H1 (cell line): ENCODE measurements around the gene CCDC171. TPM values are rescaled to one million over a fixed set of nuclear protein-coding genes. Genes with fewer than 3 reads are reported as not detected.

Experiments used
- CTCF ChIA-PET: fragments of 300-600 bp; sonication (Branson Sonifier 250); formaldehyde crosslinking; loops from one replicate; lab custom pipeline; 2021; ENCODE audit not compliant: partially characterized antibody; lab: Charles Lee
- POLR2A ChIA-PET: fragments of 300-600 bp; sonication (Branson Sonifier 250); formaldehyde crosslinking; loops from one replicate; lab custom pipeline; 2021; ENCODE audit warnings: inconsistent platforms; ENCODE audit not compliant: partially characterized antibody; lab: Charles Lee
- DNase-seq, 2 experiments: peaks; one replicate each; pipeline versions ENCODE4 v3.0.0 to v3.0.0-alpha.2; 2010 to 2022; ENCODE audit warnings: low spot score in 2 of 2, low read depth in 1 of 2, mixed read lengths in 1 of 2
- FAIRE-seq: peaks from 2 replicates; lab custom pipeline; 2011; peaks lifted over from hg19 to GRCh38; lab: Jason Lieb, UNC
- H2AFZ ChIP-seq: 2 replicates; pipeline ENCODE4 v1.8.1; 2012; ENCODE audit warnings: low read length, inconsistent platforms
- H2AK5ac ChIP-seq: 2 replicates; pipeline ENCODE4 v1.6.1; 2013; ENCODE audit warnings: low read depth, low read length
- H2BK120ac ChIP-seq: replicated peaks from 2 replicates; pipeline ENCODE3; 2013; ENCODE audit warnings: low read depth, low read length, inconsistent platforms
- H2BK12ac ChIP-seq: 2 replicates; pipeline ENCODE4 v1.6.1; 2013; ENCODE audit warnings: low read depth, low read length
- H2BK15ac ChIP-seq: 2 replicates; pipeline ENCODE4 v1.6.1; 2013; ENCODE audit warnings: low read length
- H2BK20ac ChIP-seq: 2 replicates; pipeline ENCODE4 v1.6.1; 2013; ENCODE audit warnings: low read length
- H2BK5ac ChIP-seq: 2 replicates; pipeline ENCODE4 v1.6.1; 2013; ENCODE audit warnings: low read depth, low read length
- H3K14ac ChIP-seq: 2 replicates; pipeline ENCODE4 v1.6.1; 2013; ENCODE audit warnings: inconsistent platforms; ENCODE audit not compliant: insufficient read length
- H3K18ac ChIP-seq: 2 replicates; pipeline ENCODE4 v1.6.1; 2013; ENCODE audit warnings: low read length; ENCODE audit errors: extremely low read depth
- H3K23ac ChIP-seq: 2 replicates; pipeline ENCODE4 v1.6.1; 2013; ENCODE audit warnings: inconsistent platforms; ENCODE audit not compliant: insufficient read length
- H3K23me2 ChIP-seq: 2 replicates; pipeline ENCODE4 v1.6.1; 2013; ENCODE audit warnings: low read depth, low read length
- H3K27ac ChIP-seq: 2 replicates; pipeline ENCODE4 v1.6.1; 2011; ENCODE audit warnings: low read depth, low read length, inconsistent platforms
- H3K27me3 ChIP-seq, 4 experiments: replicated peaks in 1 of 4; 1 replicate in 1 of 4; 2 replicates in 3 of 4; pipeline versions ENCODE4 v1.6.1 to v1.8.1; 2011 to 2013; ENCODE audit warnings: low read length in 3 of 4, mild to moderate bottlenecking in 3 of 4, inconsistent platforms in 2 of 4, mixed read lengths in 2 of 4, moderate library complexity in 1 of 4; ENCODE audit not compliant: control insufficient read depth in 3 of 4, insufficient read depth in 3 of 4; ENCODE audit errors: extremely low read depth in 1 of 4
- H3K36me3 ChIP-seq, 4 experiments: 2 replicates each; pipeline versions ENCODE4 v1.6.1 to v1.8.1; 2011 to 2013; ENCODE audit warnings: mild to moderate bottlenecking in 4 of 4, low read length in 3 of 4, moderate library complexity in 2 of 4, control low read depth in 1 of 4, inconsistent platforms in 1 of 4; ENCODE audit not compliant: insufficient read depth in 4 of 4, control insufficient read depth in 2 of 4
- H3K4ac ChIP-seq: replicated peaks from 2 replicates; pipeline ENCODE3; 2013; ENCODE audit warnings: low read length, low read depth, mixed read lengths, inconsistent platforms; ENCODE audit not compliant: insufficient read length
- H3K4me1 ChIP-seq, 4 experiments: replicated peaks in 1 of 4; 1 replicate in 1 of 4; 2 replicates in 3 of 4; pipeline versions ENCODE4 v1.6.1 to v1.8.1; 2011 to 2013; ENCODE audit warnings: low read length in 3 of 4, inconsistent platforms in 2 of 4, mixed read lengths in 1 of 4; ENCODE audit not compliant: insufficient read depth in 4 of 4, control insufficient read depth in 3 of 4
- H3K4me2 ChIP-seq, 2 experiments: 2 replicates each; pipeline versions ENCODE4 v1.6.1 to v1.8.1; 2011 to 2013; ENCODE audit warnings: low read depth in 2 of 2, low read length in 2 of 2, control low read depth in 1 of 2, inconsistent platforms in 1 of 2, mild to moderate bottlenecking in 1 of 2; ENCODE audit not compliant: insufficient read depth in 1 of 2
- H3K4me3 ChIP-seq, 4 experiments: fragments of 200-600, 300-600 bp in 1 of 4; sonication (generic), shearing (Covaris generic), sonication (Bioruptor Twin) in 1 of 4; 2 replicates each; pipeline versions ENCODE4 v1.5.1 to v1.8.1; 2011 to 2016; ENCODE audit warnings: low read length in 4 of 4, low read depth in 3 of 4, control low read depth in 2 of 4, inconsistent platforms in 2 of 4, mild to moderate bottlenecking in 2 of 4, mixed read lengths in 1 of 4, moderate library complexity in 1 of 4; ENCODE audit not compliant: insufficient read depth in 2 of 4; ENCODE audit errors: extremely low read depth in 1 of 4
- H3K56ac ChIP-seq: replicated peaks from 2 replicates; pipeline ENCODE3; 2013; ENCODE audit warnings: low read depth, mild to moderate bottlenecking, mixed read lengths, low read length, inconsistent platforms; ENCODE audit not compliant: insufficient read length
- H3K79me1 ChIP-seq: 2 replicates; pipeline ENCODE4 v1.6.1; 2013; ENCODE audit warnings: low read depth, low read length, control low read depth
- H3K79me2 ChIP-seq, 2 experiments: 2 replicates each; pipeline versions ENCODE4 v1.6.1 to v1.8.1; 2012 to 2013; ENCODE audit warnings: low read length in 2 of 2, mild to moderate bottlenecking in 2 of 2, inconsistent platforms in 1 of 2; ENCODE audit not compliant: insufficient read depth in 2 of 2, control insufficient read depth in 1 of 2
- H3K9ac ChIP-seq, 4 experiments: replicated peaks in 1 of 4; 1 replicate in 1 of 4; 2 replicates in 3 of 4; pipeline versions ENCODE4 v1.6.1 to v1.8.1; 2011 to 2013; ENCODE audit warnings: low read depth in 3 of 4, low read length in 3 of 4, control low read depth in 2 of 4, mild to moderate bottlenecking in 2 of 4, moderate library complexity in 2 of 4, inconsistent platforms in 1 of 4; ENCODE audit errors: extremely low read depth in 1 of 4
- H3K9me3 ChIP-seq, 2 experiments: 2 replicates each; pipeline versions ENCODE4 v1.6.1 to v1.8.1; 2012 to 2013; ENCODE audit warnings: mild to moderate bottlenecking in 2 of 2, moderate library complexity in 2 of 2, control low read depth in 1 of 2, inconsistent platforms in 1 of 2, low read depth in 1 of 2, low read length in 1 of 2, mixed read lengths in 1 of 2; ENCODE audit not compliant: insufficient read depth in 2 of 2
- H4K20me1 ChIP-seq, 2 experiments: replicated peaks in 1 of 2; 2 replicates each; pipeline versions ENCODE3 to v1.8.1; 2011 to 2013; ENCODE audit warnings: inconsistent platforms in 2 of 2, low read length in 2 of 2, mild to moderate bottlenecking in 1 of 2; ENCODE audit not compliant: insufficient read depth in 2 of 2, control insufficient read depth in 1 of 2
- H4K5ac ChIP-seq: 2 replicates; pipeline ENCODE4 v1.6.1; 2013; ENCODE audit warnings: low read length, low read depth, mixed read lengths, inconsistent platforms; ENCODE audit not compliant: insufficient read length
- H4K8ac ChIP-seq: 2 replicates; pipeline ENCODE4 v1.8.0; 2013; ENCODE audit warnings: mild to moderate bottlenecking, moderate library complexity, low read length, inconsistent platforms; ENCODE audit not compliant: insufficient read depth; ENCODE audit errors: extremely low read depth
- H4K91ac ChIP-seq: replicated peaks from 2 replicates; pipeline ENCODE3; 2013; ENCODE audit warnings: low read length, mixed read lengths, inconsistent platforms; ENCODE audit not compliant: insufficient read length
- CHD1 ChIP-seq: IDR thresholded peaks from 2 replicates; pipeline ENCODE4 v1.6.1; 2012; ENCODE audit warnings: low read depth, low read length, improper control_type of control experiment
- CHD2 ChIP-seq: IDR thresholded peaks from 2 replicates; pipeline ENCODE4 v1.6.1; 2012; ENCODE audit warnings: low read length, improper control_type of control experiment
- CREB1 ChIP-seq: IDR thresholded peaks from 2 replicates; pipeline ENCODE4 v1.6.1; 2012; ENCODE audit warnings: inconsistent platforms
- CTBP2 ChIP-seq: IDR thresholded peaks from 2 replicates; pipeline ENCODE4 v1.7.0; 2011; ENCODE audit warnings: borderline replicate concordance, mild to moderate bottlenecking, moderate library complexity, mixed read lengths, low read length; ENCODE audit not compliant: insufficient read depth, insufficient read length
- CTCF ChIP-seq, 3 experiments: IDR thresholded peaks; 1 replicate in 2 of 3; 2 replicates in 1 of 3; pipeline versions ENCODE4 v1.5.1 to v1.6.1; 2011; ENCODE audit warnings: low read length in 3 of 3, mild to moderate bottlenecking in 3 of 3, inconsistent platforms in 2 of 3, low read depth in 1 of 3, moderate library complexity in 1 of 3; ENCODE audit not compliant: insufficient read depth in 1 of 3; ENCODE audit errors: control extremely low read depth in 1 of 3
- EP300 ChIP-seq, 2 experiments: IDR thresholded peaks; 1 replicate in 1 of 2; 2 replicates in 1 of 2; pipeline ENCODE4 v1.6.1; 2011 to 2012; ENCODE audit warnings: low read depth in 2 of 2, low read length in 2 of 2, mild to moderate bottlenecking in 2 of 2, borderline replicate concordance in 1 of 2, inconsistent platforms in 1 of 2, moderate library complexity in 1 of 2
- HDAC2 ChIP-seq, 2 experiments: fragments of 300-600 bp in 1 of 2; sonication (generic) in 1 of 2; IDR thresholded peaks; 2 replicates each; pipeline ENCODE4 v1.6.1; 2011 to 2012; ENCODE audit warnings: low read depth in 2 of 2, low read length in 2 of 2, mild to moderate bottlenecking in 2 of 2, moderate library complexity in 2 of 2, borderline replicate concordance in 1 of 2, inconsistent platforms in 1 of 2
- HDAC6 ChIP-seq: IDR thresholded peaks from one replicate; pipeline ENCODE4 v1.7.1; 2012; ENCODE audit warnings: low read depth, mild to moderate bottlenecking, inconsistent platforms, low read length, moderate library complexity
- RFX5 ChIP-seq: IDR thresholded peaks from 2 replicates; pipeline ENCODE4 v1.6.1; 2011; ENCODE audit warnings: low read depth, low read length, improper control_type of control experiment, borderline replicate concordance
- SIRT6 ChIP-seq: IDR thresholded peaks from one replicate; pipeline ENCODE4 v1.7.1; 2012; ENCODE audit warnings: low read length, inconsistent platforms
- TBP ChIP-seq: IDR thresholded peaks from 2 replicates; pipeline ENCODE4 v1.6.1; 2011; ENCODE audit warnings: low read depth, low read length, improper control_type of control experiment
- TEAD4 ChIP-seq: IDR thresholded peaks from 2 replicates; pipeline ENCODE4 v1.6.1; 2012; ENCODE audit warnings: low read depth, low read length, inconsistent platforms, mixed read lengths
- ZNF274 ChIP-seq: IDR thresholded peaks from 2 replicates; pipeline ENCODE4 v1.7.0; 2012; ENCODE audit warnings: low read length, borderline replicate concordance; ENCODE audit errors: extremely low read depth
- WGBS, 2 experiments: shearing (Covaris generic) in 1 of 2; methylation state at CpG; one replicate each; pipeline versions ENCODE4 v1.1.6 to v1.1.7; 2013 to 2015; ENCODE audit warnings: low lambda C conversion rate in 2 of 2, mixed read lengths in 2 of 2, inconsistent platforms in 1 of 2, low coverage in 1 of 2, missing lambda C conversion rate in 1 of 2; ENCODE audit not compliant: insufficient replicate concordance in 2 of 2, insufficient coverage in 1 of 2, insufficient read length in 1 of 2; ENCODE audit errors: extremely low coverage in 1 of 2, missing lambda C conversion rate in 1 of 2; 5-methylcytosine and 5-hydroxymethylcytosine counted together
- polyA plus RNA-seq, 7 experiments: library from polyadenylated mRNA; depleted of rRNA in 3 of 7; stranded (reverse) in 5 of 7; unstranded in 2 of 7; fragments of >200 nt in 5 of 7; fragments of 200-250 nt in 2 of 7; gene quantifications; 1 replicate in 5 of 7; 2 replicates in 1 of 7; 4 replicates in 1 of 7; pipeline versions ENCODE4 v1.2.1 to v1.2.3, GENCODE V29; 2011 to 2013; ENCODE audit warnings: missing spikeins in 2 of 7, mixed read lengths in 2 of 7
- total RNA-seq: library from RNA; stranded (reverse); fragmentation: NEBNext Ultra II Directional; extraction: Animal tissue kit (Norgen Biotek cat#: 25700); gene quantifications from 2 replicates; pipeline ENCODE4 v1.2.1, GENCODE V29; 2021

Gene CCDC171
- total and polyA plus RNA-seq, 2 of the 8 experiments (the other 6 are each of a cell fraction or from before 2014, with no cell fraction given) = 0.83 to 2.3 TPM

GRCh38 chr9:15764131-15764530, 211.3 kb downstream of the CCDC171 start:
- no peak overlapping the region for H2AFZ ChIP-seq
- H4K5ac ChIP-seq = no peak overlapping the region
- no peak overlapping the region for H3K14ac ChIP-seq
- no peak overlapping the region for H3K4me2 ChIP-seq
- ChIA-PET POLR2A (no interaction called here), CTCF (no interaction called here)
- DNase-seq = no peak
- no peak overlapping the region for H2AK5ac ChIP-seq
- no peaks in the 10 kb centered on the region for H3K79me1 ChIP-seq
- no peak overlapping the region for H2BK15ac ChIP-seq
- no peaks in the 10 kb centered on the region for H3K79me2 ChIP-seq
- H4K8ac ChIP-seq = no peak overlapping the region
- H3K9ac ChIP-seq = no peak overlapping the region
- no peak overlapping the region for H4K91ac ChIP-seq
- no peak overlapping the region for H3K56ac ChIP-seq
- no peaks in the 10 kb centered on the region for H4K20me1 ChIP-seq
- H3K4ac ChIP-seq = no peak overlapping the region
- no peaks in the 10 kb centered on the region for H3K36me3 ChIP-seq
- H2BK12ac ChIP-seq = no peak overlapping the region
- H2BK20ac ChIP-seq = no peak overlapping the region
- FAIRE-seq = no peak
- H2BK5ac ChIP-seq = no peak overlapping the region
- no peaks in the 10 kb centered on the region for H3K23me2 ChIP-seq
- no peak overlapping the region for H3K4me3 ChIP-seq
- no peak overlapping the region for H2BK120ac ChIP-seq
- H3K9me3 ChIP-seq = no peaks in the 10 kb centered on the region
- no peaks in the 10 kb centered on the region for H3K27me3 ChIP-seq
- no peak overlapping the region for H3K23ac ChIP-seq
- no peak overlapping the region for H3K27ac ChIP-seq
- H3K4me1 ChIP-seq = no peaks in the 10 kb centered on the region
- H3K18ac ChIP-seq = no peak overlapping the region
- 84% methylated on average over 2 of the region's 2 CpGs; no CpG with 5 or more reads in 1 of the 2 experiments for WGBS, 2 experiments
- TF ChIP-seq CHD2 (no peak), HDAC6 (no peak), TEAD4 (no peak), RFX5 (no peak), CHD1 (no peak), CTBP2 (no peak), ZNF274 (no peak), CREB1 (no peak), HDAC2 (IDR thresholded peaks at IDR 0.05; ENCODE audit: borderline replicate concordance in 1 of 2, low read depth in 2 of 2, low read length in 2 of 2) (no peak), CTCF (IDR thresholded peaks at IDR 0.05; ENCODE audit: control extremely low read depth in 1 of 3, insufficient read depth in 1 of 3, low read depth in 1 of 3, low read length in 3 of 3) (no peak), SIRT6 (no peak), EP300 (IDR thresholded peaks at IDR 0.05; ENCODE audit: borderline replicate concordance in 1 of 2, low read depth in 2 of 2, low read length in 2 of 2) (no peak), TBP (no peak)
